NCI-H226 (cell line): ENCODE data around the gene PDE6D.
"Not testable (repeated sequence)": the region's sequence is repeated elsewhere in the genome, so short reads cannot be mapped to it uniquely, and the experiment has no call there.

Experiments used
- DNase-seq: peaks from one replicate; pipeline ENCODE4 v3.0.0-alpha.2; 2015

PDE6D gene

DNA sequence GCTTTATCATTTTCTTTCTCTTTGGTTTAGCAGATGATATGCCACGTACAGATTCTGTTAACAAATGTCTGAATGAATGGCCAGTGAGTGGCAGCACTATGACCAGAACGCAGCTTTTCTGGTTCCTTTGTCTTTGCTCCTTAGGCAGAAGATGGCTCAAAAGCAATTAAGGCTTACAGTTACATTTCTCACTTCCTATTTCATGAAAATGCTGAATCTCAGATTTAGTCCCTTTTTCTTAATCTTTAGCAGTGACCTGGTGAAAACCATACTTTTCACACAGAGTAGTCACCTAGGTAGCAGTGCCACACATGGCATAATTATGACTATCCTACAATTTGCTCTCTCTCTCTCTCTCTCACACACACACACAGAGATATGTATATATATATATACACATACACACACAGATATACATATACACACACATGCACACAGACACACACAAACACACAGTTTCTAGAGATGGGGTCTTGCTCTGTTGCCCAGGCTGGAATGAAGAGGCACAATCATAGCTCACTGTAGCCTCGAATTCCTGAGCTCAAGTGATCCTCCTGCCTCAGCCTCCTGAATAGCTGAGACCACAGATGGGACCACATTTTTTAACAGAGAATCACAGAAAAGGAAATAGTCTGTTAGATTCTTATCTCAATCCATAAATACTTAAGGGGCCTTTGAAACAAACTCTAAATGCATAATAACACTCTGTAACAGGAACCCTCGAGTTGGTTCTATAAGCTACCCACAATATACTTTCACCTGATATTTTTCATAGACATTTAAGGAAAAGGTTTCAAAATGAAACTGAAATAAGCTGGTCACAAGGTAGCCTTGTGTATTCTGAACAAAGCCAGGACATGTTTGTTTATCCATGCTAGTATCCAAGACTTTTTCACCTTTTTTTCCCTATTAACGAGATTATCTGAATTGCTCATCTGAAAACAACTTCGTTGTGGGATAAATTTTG is 11.6 kb downstream of the PDE6D start:
- DNase-seq = no peak

DNA sequence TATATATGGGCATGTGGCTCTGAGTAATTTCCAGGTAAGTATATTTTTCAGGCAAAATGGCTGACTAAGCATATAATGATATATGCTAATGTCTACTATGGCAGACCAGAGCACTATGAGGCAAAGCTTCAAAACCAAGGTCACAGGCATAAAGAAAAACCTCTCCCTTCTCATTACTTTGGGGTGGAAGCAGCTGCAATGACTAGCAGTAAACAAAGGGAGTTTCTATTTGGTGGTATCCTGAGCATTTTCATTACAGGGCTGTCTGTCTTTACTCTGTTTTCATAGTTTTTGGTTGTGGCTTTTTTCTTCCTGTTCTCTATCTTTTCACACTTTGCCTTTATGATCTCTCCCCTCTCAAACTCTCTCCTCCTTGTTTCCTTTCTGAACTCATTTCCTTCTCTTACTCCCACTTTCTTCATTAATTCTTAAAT is 15.6 kb downstream of the PDE6D start:
- no peak for DNase-seq

DNA sequence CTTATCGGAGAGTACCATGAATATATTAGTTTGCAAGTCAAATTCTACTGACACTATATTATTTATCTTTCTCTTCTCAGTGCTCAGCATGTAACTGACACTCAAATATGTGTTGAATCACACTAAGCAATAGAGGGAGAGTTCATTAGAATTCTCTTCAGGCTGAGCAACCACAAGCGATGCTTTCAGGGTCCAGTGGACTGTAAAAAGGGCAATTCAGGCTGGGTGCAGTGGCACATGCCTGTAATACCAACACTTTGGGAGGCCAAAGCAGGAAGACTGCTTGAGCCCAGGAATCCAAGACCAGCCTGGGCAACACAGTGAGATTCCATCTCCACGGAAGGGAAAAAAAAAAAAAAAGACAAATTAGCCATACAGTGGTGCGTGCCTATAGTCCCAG is 16.3 kb downstream of the PDE6D start:
- DNase-seq = peak; percentile 47

DNA sequence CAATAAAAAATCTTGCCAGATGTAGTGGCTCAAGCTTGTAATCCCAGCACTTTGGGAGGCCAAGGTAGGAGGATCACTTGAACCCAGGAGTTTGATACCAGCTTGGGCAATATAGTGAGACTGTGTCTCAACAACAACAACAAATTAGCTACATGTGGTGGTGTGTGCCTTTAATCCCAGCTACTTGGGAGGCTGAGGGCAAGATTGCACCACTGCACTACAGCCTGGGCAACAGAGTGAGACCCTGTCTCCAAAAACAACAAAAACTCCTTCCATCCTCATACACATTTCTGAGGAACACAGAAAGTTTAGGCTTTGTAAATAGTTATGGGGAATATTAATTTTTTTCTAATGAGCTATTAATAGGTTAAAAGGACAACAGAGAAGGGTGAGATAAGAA is 17.0 kb downstream of the PDE6D start:
- DNase-seq = no peak

DNA sequence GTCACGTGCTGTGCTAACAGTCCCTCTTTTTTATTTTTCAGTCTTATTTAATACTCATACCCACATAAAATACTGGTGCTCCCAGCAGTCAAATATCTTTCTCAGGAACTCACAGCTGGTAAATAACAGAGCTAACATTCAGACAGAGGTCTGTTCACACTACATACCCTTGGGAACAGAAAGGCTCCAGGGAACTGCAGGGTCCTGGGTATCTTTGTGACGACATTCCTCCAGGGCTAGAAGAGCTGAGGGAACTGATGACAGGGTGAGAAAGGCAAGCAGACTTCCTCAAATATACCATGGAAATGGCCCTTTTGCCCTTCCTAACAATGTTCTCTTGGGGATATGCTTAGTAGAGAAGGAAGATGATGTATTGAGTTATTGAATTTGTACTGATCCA is 19.3 kb downstream of the PDE6D start:
- DNase-seq = no peak

DNA sequence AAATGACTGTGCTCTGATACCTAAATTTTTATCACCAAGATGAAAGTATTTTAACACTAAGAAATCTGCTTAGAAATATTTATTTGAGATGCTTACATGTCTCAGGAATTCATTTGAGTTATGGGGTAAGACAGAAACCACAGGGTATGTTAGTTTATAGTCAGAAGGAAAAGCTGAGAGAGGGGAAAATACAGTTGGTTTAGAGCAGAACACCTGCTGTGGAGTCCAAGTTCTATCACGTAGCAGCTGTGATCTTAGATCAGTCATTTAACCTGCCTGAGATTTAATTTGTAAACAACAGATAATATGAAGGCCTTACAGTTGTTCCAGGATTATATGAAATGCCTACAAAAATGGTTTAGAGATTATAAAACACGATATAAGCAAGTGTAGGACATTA is 29.0 kb downstream of the PDE6D start:
- DNase-seq = no peak

DNA sequence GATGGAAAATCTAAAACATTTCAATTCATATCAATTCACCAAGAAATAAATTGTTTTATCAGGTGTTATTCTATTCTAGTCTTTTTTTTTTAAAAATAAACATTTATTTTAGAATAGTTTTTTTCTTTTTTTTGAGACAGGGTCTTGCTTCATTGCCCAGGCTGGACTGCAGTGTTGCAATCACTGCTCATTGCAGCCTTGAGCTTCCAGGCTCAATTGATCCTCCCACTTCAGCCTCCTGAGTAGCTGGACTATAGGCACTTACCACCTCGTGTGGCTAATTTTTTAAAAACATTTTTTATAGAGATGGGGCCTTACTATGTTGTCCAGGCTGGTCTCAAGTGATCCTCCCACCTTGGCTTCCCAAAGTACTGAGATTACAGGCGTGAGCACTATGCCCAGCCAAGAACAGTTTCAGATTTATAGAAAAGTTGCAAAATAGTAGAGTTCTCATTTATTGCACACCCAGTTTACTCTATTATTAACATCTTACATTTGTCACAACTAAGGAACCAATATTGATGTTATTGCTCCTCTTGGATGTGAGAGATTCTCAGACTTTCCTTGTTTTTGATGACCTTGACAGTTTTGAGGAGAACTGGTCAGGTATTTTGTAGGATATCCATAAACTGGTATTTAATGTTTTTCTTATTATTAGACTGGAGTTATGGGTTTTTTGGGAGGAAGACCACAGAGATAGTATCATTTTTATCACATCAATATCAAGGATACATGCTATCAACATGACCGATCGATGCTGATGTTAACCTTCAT is 29.9 kb downstream of the PDE6D start:
- DNase-seq = no peak

DNA sequence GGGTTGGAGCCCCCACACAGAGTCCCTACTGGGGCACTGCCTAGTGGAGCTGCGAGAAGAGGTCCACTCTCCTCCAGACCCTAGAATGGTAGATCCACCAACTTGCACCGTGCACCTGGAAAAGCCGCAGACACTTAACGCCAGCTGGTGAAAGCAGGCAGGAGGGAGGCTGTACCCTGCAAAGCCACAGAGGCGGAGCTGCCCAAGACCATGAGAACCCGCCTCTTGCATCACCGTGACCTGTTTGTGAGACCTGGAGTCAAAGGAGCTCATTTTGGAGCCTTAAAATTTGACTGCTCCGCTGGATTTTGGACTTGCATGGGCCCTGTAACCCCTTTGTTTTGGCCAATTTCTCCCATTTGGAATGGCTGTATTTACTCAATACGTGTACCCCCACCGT is 32.1 kb downstream of the PDE6D start:
- DNase-seq = not testable (repeated sequence)

DNA sequence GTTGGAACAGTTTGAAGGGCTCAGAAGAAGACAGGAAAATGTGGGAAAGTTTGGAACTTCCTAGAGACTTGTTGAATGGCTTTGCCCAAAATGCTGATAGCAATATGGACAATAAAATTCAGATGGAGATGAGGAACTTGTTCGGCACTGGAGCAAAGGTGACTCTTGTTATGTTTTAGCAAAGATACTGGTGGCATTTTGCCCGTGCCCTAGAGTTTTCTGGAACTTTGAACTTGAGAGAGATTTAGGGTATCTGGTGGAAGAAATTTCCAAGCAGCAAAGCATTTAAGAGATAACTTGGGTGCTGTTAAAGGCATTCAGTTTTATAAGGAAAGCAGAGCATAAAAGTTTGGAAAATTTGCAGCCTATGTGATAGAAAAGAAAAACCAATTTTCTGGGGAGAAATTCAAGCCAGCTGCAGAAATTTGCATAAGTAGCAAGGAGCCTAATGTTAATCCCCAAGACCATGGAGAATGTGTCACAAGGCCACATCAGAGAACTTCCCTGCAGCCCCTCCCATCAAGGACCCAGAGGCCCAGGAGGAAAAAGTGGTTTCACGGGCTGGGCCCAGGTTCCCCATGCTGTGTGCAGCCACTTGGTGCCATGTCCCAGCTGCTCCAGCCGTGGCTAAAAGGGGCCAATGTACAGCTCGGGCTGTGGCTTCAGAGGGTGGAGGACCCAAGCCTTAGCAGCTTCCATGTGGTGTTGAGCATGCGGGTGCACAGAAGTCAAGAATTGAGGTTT is 32.8 kb downstream of the PDE6D start:
- not testable (repeated sequence) for DNase-seq

DNA sequence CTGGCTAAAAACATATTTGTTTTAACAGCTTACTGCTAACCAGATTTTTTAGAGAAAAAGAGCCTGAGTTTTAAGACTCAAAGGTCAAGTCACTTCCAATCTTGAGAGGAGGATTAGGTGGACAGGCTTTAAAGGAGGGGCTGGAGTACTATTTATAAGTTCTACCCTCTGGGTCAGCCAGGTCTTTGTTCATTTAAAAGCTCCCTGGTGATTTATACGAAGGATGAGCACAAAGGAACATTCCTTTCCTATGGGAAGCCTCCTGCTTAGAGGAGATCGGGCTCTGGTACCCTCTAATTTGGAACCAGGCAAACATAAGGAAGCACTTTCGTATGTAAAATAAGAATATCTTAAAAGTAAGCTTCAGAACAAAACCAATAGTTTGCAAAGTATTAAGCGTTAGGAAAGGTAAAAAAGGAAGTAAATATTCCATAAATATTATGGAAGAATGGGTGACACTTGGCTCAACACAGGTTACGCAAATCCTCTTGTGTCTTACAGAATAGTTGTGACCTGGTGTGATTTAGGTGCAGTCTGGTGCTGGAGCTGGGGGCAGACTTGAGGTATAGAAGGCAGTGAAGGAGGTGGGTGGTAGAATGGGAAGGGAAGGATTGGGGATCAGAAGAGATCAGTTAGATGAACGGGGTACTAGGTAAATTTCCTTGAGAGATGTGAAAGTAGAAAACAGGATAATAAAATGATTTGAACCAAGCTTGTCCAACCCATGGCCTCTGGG is 35.6 kb downstream of the PDE6D start:
- DNase-seq = no peak

DNA sequence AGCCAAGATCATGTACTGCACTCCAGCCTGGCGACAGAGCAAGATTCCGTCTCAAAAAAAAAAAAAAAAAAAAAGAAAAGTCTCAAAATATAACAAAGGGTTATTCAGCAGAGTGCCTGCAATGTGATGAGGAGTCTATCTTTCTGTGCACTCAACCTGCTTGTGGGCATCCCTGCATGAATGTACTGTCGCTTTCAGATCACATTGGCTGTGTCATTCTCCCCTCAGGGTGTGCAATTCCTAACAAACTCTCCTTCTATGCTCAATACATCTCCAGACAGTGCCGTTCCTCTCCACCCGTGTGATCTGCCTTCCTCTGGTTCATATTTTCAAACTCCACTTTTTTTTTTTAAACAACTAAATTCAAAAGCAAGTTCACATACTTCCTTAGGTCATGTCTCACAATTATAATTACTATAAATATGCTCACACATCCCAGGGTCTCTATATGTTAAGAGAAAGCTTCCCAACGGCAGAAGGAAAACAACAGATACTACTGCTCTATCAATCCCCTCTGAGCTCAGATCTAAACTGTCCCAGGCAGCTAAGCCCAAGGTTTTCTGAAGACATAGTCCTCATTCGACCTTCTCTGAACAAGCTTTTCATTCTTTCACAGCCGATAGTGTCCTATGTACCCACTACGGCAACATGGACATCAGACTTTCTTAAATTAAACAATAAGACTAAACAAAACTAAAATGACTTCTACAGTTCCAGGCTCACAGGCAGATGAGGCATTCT is 37.5 kb downstream of the PDE6D start:
- DNase-seq = no peak

DNA sequence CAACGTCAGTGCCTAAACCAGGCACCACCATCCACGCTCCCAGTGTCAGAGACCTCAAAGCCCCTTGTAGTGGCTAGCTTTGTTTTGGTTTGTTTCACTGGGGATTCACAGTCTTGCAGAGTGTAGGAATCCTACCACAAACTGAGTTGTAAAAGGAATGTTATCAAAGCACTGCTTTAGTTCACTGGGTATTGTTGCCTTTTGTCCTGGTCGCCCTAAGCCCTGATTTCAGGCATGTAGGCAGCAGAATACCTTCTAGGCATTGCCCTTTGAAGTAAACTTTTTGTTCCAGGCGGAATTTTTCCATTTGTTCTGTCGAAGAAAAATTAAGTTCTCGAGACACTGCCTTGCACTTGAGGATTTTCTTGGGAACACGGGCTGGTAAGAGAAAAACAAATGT is 43.3 kb downstream of the PDE6D start:
- DNase-seq = no peak

DNA sequence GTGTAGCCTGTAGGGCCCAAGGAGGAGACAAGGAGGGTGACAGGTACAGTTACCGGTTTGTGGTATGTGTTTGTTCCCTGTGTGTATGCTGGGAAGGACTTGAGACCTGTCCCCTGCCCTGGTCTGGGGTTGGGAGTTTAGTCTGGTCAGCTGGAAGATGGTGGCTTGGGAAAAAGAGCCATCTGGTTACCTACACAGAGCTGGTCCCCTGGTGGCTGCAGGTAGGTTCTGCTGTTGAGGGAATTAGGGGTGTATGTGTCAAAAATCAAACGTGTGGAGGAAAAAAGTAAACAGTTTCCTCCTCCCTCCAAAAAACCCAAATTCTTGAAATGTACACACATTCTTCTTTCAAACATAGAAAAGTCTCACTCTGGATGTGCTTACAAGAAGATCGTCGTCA is 48.5 kb downstream of the PDE6D start:
- DNase-seq = no peak

DNA sequence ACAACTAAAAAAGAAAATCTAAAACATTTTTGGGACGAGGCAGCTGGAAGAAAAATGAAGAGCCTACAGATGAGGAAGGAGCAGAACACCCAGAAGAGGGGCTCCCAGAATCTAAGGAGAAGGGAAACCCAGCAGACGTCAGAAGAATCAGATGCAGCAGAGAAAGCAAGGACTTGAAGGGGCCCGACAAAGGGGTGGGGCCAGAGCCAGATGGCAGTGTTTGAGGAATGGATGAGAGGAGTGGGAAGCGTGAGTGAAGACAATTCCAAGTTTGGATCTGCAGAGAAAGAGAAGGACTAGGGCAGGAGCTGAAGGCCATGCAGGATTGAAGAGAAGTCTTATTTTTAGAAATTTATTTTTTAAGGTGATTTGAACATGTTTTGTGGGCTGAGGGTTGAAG is 53.5 kb downstream of the PDE6D start:
- no peak for DNase-seq

DNA sequence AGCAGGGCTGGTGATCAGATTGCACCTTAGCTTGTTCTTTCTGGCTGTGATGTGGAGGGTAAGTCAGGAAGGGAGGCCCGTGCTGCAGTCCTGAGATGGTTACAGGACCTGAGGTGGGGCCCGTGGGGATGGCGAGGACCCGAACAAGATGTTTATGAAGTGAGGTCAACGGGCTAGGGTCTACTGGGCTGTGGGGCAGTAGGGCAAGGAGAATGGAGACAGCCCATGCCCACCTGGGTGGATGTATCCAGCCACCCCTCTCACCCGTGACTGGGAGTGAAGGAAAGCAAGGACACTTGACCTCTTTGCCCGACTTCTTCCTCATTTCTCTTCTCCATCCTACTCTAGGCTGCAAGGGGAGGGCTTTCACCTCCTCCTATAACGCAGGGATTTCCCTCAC is 54.8 kb downstream of the PDE6D start:
- DNase-seq = no peak

DNA sequence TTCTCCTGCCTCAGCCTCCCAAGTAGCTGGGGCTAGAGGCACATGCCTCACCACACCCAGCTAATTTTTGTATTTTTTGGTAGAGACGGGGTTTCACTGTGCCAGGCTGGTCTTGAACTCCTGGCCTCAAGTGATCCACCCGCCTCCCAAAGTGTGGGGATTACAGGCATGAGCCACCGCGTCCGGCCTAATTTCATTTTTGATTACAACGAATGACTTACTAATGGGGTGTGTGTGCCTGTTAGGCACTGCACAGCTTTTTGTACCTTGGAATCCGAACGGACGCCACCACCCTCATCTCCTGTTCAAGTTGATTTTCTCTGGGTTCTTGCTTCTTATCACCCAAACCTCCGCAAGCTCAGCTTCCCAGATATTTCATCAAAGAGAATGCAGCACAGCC is 55.6 kb downstream of the PDE6D start:
- DNase-seq = no peak

DNA sequence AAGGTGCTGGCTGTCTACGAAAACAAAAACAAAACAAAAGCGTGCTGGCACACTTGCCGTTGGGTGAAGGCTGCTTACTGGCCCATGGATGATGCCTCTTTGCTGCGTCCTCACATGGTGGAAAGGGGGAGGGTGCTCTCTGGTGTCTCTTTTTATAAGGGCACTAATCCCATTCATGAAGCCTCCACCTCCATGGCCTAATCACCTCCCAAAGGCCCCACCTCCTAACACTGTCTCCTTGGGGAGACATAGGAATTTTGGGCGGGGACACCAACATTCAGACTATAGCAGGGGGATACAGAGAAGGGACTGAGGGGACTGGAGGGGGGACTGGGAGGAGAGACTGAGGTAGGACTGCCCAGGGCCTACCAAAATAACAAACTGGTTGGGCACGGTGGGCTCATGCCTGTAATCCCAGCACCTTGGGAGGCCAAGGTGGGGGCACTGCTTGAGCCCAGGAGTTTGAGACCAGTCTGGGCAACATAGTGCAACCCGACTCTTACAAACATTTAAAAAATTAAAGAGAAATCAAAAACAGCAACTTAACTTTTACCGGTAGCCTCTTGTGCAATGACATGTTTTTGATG is 58.3 kb downstream of the PDE6D start:
- no peak for DNase-seq

DNA sequence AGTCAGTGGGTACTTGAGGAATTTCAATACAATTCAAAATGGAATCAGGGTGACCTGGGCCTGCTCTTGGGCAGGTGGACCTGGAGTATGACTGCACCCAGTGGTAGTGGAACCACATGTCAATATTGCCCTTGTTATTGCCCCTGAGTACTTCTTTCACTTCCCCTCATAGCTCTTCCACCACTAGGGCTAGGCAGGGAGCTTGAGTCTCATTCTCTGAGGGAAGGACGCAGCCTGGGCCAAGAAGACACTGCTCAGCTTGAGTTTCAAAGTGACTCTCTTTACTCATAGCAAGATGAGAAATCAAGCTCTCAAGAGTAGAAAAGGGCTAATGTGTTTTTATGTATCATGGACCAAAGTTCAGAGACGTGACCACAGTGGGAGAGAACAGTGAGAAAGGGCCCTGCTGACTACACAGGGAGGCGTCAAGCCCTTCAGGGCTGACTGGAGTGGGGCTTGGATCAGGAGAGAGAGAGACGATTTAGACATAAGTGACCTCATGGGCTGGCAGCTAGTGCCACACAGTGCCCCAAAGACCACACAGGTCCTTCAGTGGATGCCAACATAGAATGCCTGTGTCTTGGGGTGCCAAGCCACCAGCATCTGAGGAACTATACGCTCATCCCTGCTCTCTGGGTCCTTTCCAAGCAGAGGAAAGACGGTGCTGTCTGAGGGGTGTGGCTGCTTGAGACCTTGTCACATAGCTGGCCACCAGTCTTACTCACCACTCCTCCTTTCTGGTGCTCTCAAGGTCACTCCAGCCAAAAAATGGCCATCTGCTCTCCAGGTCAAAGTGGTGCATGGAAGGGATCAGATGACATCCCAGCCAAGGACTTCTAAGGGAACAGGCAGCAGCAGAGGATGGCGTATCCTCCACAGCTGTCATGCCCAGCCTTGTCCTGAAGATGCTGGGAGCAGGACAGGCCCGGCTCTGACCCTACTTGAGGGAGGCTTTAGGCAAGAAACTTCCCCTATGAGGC is 59.8 kb downstream of the PDE6D start:
- DNase-seq = no peak

DNA sequence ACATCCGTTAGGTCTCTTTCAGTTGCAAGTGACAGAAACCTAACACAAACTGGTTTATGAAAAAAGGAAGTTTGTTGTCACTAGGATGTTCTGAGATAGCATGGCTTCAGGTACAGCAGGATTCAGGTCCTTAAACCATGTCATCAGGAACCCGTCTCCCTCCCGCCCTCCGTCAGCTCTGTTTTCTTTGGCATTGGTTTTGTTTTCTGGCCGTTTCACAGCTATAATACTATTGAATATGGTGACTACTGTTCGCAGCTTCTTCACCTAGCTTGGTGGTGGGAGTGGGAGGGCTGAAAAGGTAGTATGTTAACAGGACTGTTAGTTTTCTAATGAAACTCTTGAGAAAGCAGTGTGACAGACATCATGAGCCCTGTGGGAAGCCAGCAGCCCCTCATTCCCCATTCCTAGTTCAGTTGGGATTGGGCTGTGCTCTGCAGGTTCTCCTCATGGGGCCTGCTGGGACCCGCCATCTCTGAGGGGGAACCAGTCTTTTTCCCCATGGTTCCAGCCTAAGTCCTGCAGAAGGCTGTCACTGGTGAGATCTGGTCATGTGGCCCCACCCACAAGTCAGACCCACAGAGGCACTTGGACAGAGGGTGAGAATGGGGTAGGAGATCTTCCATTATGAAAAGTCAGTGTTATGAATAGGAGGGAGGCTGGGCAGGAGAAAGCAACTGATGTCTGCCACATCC is 60.6 kb downstream of the PDE6D start:
- DNase-seq = no peak

DNA sequence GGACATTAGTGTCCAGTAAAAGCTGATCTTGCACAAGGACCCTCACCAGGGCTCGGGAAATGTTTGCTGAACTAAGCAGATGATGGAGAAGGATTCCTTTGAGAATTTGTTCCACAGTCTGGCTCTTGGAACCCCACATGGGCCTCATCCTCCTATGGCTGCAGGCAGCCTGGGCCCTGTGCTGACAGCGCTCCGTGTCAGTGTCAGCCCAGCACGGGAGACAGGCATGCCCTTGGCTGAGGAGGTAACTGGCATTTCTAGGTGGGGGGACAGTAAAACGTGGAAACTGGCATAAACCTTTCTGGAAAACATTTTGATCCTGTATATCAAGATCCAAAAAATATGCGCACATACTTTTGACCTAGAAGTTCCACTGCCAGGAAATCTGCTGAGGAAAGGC is 62.3 kb downstream of the PDE6D start:
- no peak for DNase-seq
